AG10803 (cell line): ENCODE measurements around the gene ADCY1.

Source experiments
- DNase-seq: peaks from one replicate; pipeline ENCODE4 v3.0.0; 2010; ENCODE audit warnings: low read depth
- H3K4me3 ChIP-seq: 2 replicates; pipeline ENCODE4 v1.5.1; 2011; ENCODE audit warnings: mild to moderate bottlenecking, low read length, control low read depth
- CTCF ChIP-seq: conservative IDR thresholded peaks from 2 replicates; pipeline ENCODE4 v1.5.1; 2011; ENCODE audit warnings: mild to moderate bottlenecking, low read length, control low read depth, inconsistent platforms

ADCY1 gene

GRCh38 chr7:45593121-45593541, 19.0 kb downstream of the ADCY1 start:
- H3K4me3 ChIP-seq = no peak overlapping the region
- no peak for TF ChIP-seq CTCF
- no peak for DNase-seq

- no peak for TF ChIP-seq CTCF
- no peak for DNase-seq
- no peak overlapping the region for H3K4me3 ChIP-seq
Observed at GRCh38 chr7:45593877-45594276, 19.7 kb downstream of the ADCY1 start.

- DNase-seq = no peak
- no peak for TF ChIP-seq CTCF
- no peak overlapping the region for H3K4me3 ChIP-seq
Observed at GRCh38 chr7:45594745-45595535, 20.8 kb downstream of the ADCY1 start.

GRCh38 chr7:45595809-45596664, 21.9 kb downstream of the ADCY1 start:
- H3K4me3 ChIP-seq = no peak overlapping the region
- no peak for TF ChIP-seq CTCF

GRCh38 chr7:45596665-45597095, 22.5 kb downstream of the ADCY1 start:
- no peak for DNase-seq
- H3K4me3 ChIP-seq = no peak overlapping the region
- TF ChIP-seq CTCF = no peak

More at GRCh38 chr7:45595809-45596664, 21.9 kb downstream of the ADCY1 start:
- DNase-seq = no peak

- no peak overlapping the region for H3K4me3 ChIP-seq
- TF ChIP-seq CTCF = no peak
- no peak for DNase-seq
Observed at GRCh38 chr7:45597286-45597984, 23.3 kb downstream of the ADCY1 start.
